Activated CD4-positive, CD25-positive, alpha-beta regulatory T cell treated with anti-CD3 and anti-CD28 coated beads, Interleukin-2, amount 50 U/mL, for 16 hours (primary cell): ENCODE results near the gene NF2.

Source experiments
- DNase-seq: peaks from one replicate; pipeline ENCODE4 v3.0.0-alpha.2; 2020; ENCODE audit warnings: low read depth, low spot score

Gene NF2

GRCh38 chr22:29663180-29663821, 59.9 kb downstream of the NF2 start:
- DNase-seq = no peak

GRCh38 chr22:29665486-29665885, 62.1 kb downstream of the NF2 start:
- DNase-seq = no peak

GRCh38 chr22:29668673-29669072, 65.2 kb downstream of the NF2 start:
- no peak for DNase-seq

- no peak for DNase-seq
Observed at GRCh38 chr22:29670626-29671025, 67.2 kb downstream of the NF2 start.

GRCh38 chr22:29673361-29674066, 70.1 kb downstream of the NF2 start:
- DNase-seq = no peak

- no peak for DNase-seq
Observed at GRCh38 chr22:29674121-29674520, 70.7 kb downstream of the NF2 start.

- no peak for DNase-seq
Observed at GRCh38 chr22:29679316-29679715, 75.9 kb downstream of the NF2 start.

- DNase-seq = no peak
Observed at GRCh38 chr22:29683536-29683935, 80.1 kb downstream of the NF2 start.

GRCh38 chr22:29684244-29684643, 80.8 kb downstream of the NF2 start:
- DNase-seq = no peak

- no peak for DNase-seq
Observed at GRCh38 chr22:29689206-29689879, 85.9 kb downstream of the NF2 start.

- no peak for DNase-seq
Observed at GRCh38 chr22:29689880-29690213, 86.4 kb downstream of the NF2 start.

- DNase-seq = no peak
Observed at GRCh38 chr22:29690476-29690875, 87.0 kb downstream of the NF2 start.

GRCh38 chr22:29691636-29692326, 88.3 kb downstream of the NF2 start:
- no peak for DNase-seq

- DNase-seq = no peak
Observed at GRCh38 chr22:29692327-29692640, 88.9 kb downstream of the NF2 start.

- DNase-seq = no peak
Observed at GRCh38 chr22:29693161-29693560, 89.7 kb downstream of the NF2 start.

GRCh38 chr22:29693671-29694070, 90.2 kb downstream of the NF2 start:
- DNase-seq = no peak

GRCh38 chr22:29695129-29695926, 91.9 kb downstream of the NF2 start:
- no peak for DNase-seq

- no peak for DNase-seq
Observed at GRCh38 chr22:29697853-29698598, 94.6 kb downstream of the NF2 start.

GRCh38 chr22:29700206-29700899, 96.9 kb downstream of the NF2 start:
- DNase-seq = no peak

GRCh38 chr22:29700900-29701154, 97.4 kb downstream of the NF2 start:
- no peak for DNase-seq
